PC-9 (cell line): ENCODE measurements around the gene TOM1L1. TPM values are rescaled to one million over a fixed set of nuclear protein-coding genes. Genes with fewer than 3 reads are reported as not detected.

Experiments
- total RNA-seq: library from RNA; stranded (reverse); gene quantifications from 2 replicates; pipeline ENCODE4 v1.2.3, GENCODE V29; 2021

TOM1L1 gene
- total RNA-seq, 1 experiment from 2014 or later, result 46.8 TPM

Other genes starting within 250 kb of the TOM1L1 start
- gene COX11, start 67.8 kb downstream of the TOM1L1 start, total RNA-seq, result 54.1 and 58.2 TPM in 2 replicates
- 6.2 and 12.0 TPM in 2 replicates for gene STXBP4, start 67.9 kb downstream of the TOM1L1 start, total RNA-seq